Endothelial cell of umbilical vein (primary cell): ENCODE results near the gene TNKS1BP1. TPM values are rescaled to one million over a fixed set of nuclear protein-coding genes. Genes with fewer than 3 reads are reported as not detected.

ENCODE experiments used
- BruUV-seq: library from RNA; stranded (reverse); fragments of 400-500 nt; replicated peaks from 2 replicates; lab custom pipeline; 2021; lab: Mats Ljungman, UMichigan
- CTCF ChIA-PET: fragments of 300-600, 350-600 bp; sonication (Branson Sonifier 250); formaldehyde crosslinking; loops from one replicate; lab custom pipeline; 2021; ENCODE audit warnings: antibody characterized with exemption, inconsistent platforms; lab: Charles Lee
- POLR2A ChIA-PET: fragments of 300-600, 350-600 bp; sonication (Branson Sonifier 250); formaldehyde crosslinking; loops from one replicate; lab custom pipeline; 2021; ENCODE audit warnings: antibody characterized with exemption, inconsistent platforms; lab: Charles Lee
- DNase-seq: peaks from one replicate; pipeline ENCODE4 v3.0.0-alpha.2; 2011; ENCODE audit warnings: low read depth, low spot score
- FAIRE-seq: peaks from 2 replicates; lab custom pipeline; 2011; peaks lifted over from hg19 to GRCh38; lab: Jason Lieb, UNC
- H2AFZ ChIP-seq: 2 replicates; pipeline ENCODE4 v1.6.0; 2012; ENCODE audit warnings: low read depth, low read length, control low read depth, inconsistent platforms
- H3K27ac ChIP-seq: 2 replicates; pipeline ENCODE4 v1.5.1; 2011; ENCODE audit warnings: low read depth, mild to moderate bottlenecking, control low read depth, low read length, moderate library complexity; ENCODE audit not compliant: insufficient read depth
- H3K27me3 ChIP-seq, 2 experiments: 2 replicates each; pipeline versions ENCODE4 v1.6.0 to v1.6.1; 2011; ENCODE audit warnings: low read length in 2 of 2, mixed read lengths in 1 of 2; ENCODE audit not compliant: control insufficient read depth in 2 of 2, insufficient read depth in 2 of 2
- H3K36me3 ChIP-seq, 2 experiments: 2 replicates in 1 of 2; 3 replicates in 1 of 2; pipeline ENCODE4 v1.5.1; 2011; ENCODE audit warnings: low read length in 2 of 2, mild to moderate bottlenecking in 1 of 2, moderate library complexity in 1 of 2; ENCODE audit not compliant: control insufficient read depth in 2 of 2, insufficient read depth in 2 of 2; ENCODE audit errors: extremely low read depth in 1 of 2
- H3K4me1 ChIP-seq: 3 replicates; pipeline ENCODE4 v1.5.1; 2011; ENCODE audit warnings: mild to moderate bottlenecking, low read length; ENCODE audit not compliant: control insufficient read depth, insufficient read depth; ENCODE audit errors: extremely low read depth
- H3K4me2 ChIP-seq: 2 replicates; pipeline ENCODE4 v1.6.1; 2011; ENCODE audit warnings: low read length, control low read depth, mixed read lengths; ENCODE audit not compliant: insufficient read depth
- H3K4me3 ChIP-seq, 3 experiments: fragments of 200-600 bp in 1 of 3; sonication (generic), shearing (Covaris generic) in 1 of 3; replicated peaks in 1 of 3; 2 replicates each; pipeline ENCODE4 v1.5.1; 2011 to 2016; ENCODE audit warnings: control low read depth in 3 of 3, low read length in 3 of 3, mild to moderate bottlenecking in 2 of 3, inconsistent platforms in 1 of 3, low read depth in 1 of 3, moderate library complexity in 1 of 3; ENCODE audit not compliant: insufficient read depth in 1 of 3
- H3K79me2 ChIP-seq: 2 replicates; pipeline ENCODE4 v1.6.0; 2012; ENCODE audit warnings: low read length, inconsistent platforms; ENCODE audit not compliant: control insufficient read depth, insufficient read depth
- H3K9ac ChIP-seq: replicated peaks from 2 replicates; pipeline ENCODE3; 2011; ENCODE audit warnings: low read length, control low read depth; ENCODE audit not compliant: insufficient read depth; ENCODE audit errors: extremely low read depth
- H3K9me1 ChIP-seq: replicated peaks from 3 replicates; pipeline ENCODE4 v1.6.0; 2011; ENCODE audit warnings: mild to moderate bottlenecking, low read length; ENCODE audit not compliant: control insufficient read depth, insufficient read depth; ENCODE audit errors: extremely low read depth
- H3K9me3 ChIP-seq: replicated peaks from 2 replicates; pipeline ENCODE4 v1.5.1; 2012; ENCODE audit warnings: low read length, inconsistent platforms; ENCODE audit not compliant: control insufficient read depth, insufficient read depth
- H4K20me1 ChIP-seq: replicated peaks from 2 replicates; pipeline ENCODE3; 2011; ENCODE audit warnings: mild to moderate bottlenecking, low read length; ENCODE audit not compliant: control insufficient read depth, insufficient read depth; ENCODE audit errors: extremely low read depth
- EZH2 ChIP-seq: IDR thresholded peaks from 2 replicates; pipeline ENCODE4 v1.6.1; 2012; ENCODE audit warnings: borderline replicate concordance, low read depth, mild to moderate bottlenecking, moderate library complexity, low read length, inconsistent platforms; ENCODE audit not compliant: severe bottlenecking
- FOS ChIP-seq: IDR thresholded peaks from 2 replicates; pipeline ENCODE4 v1.6.1; 2011; ENCODE audit warnings: mild to moderate bottlenecking, low read length, moderate library complexity, borderline replicate concordance; ENCODE audit not compliant: insufficient read depth
- GATA2 ChIP-seq: IDR thresholded peaks from 2 replicates; pipeline ENCODE4 v1.7.0; 2011; ENCODE audit warnings: low read depth, mild to moderate bottlenecking, moderate library complexity, mixed read lengths, low read length; ENCODE audit not compliant: insufficient read length, insufficient read depth
- JUN ChIP-seq: IDR thresholded peaks from 2 replicates; pipeline ENCODE4 v1.6.1; 2011; ENCODE audit warnings: borderline replicate concordance, low read depth; ENCODE audit not compliant: insufficient read length, insufficient read depth
- MYC ChIP-seq: IDR thresholded peaks from one replicate; pipeline ENCODE4 v1.6.1; 2011; ENCODE audit warnings: mild to moderate bottlenecking, low read depth, low read length
- POLR2A ChIP-seq: IDR thresholded peaks from 2 replicates; pipeline ENCODE4 v1.6.1; 2012; ENCODE audit warnings: low read depth, mild to moderate bottlenecking, control low read depth, low read length
- POLR2AphosphoS5 ChIP-seq: IDR thresholded peaks from 2 replicates; pipeline ENCODE4 v1.6.1; 2012; ENCODE audit warnings: low read depth, mild to moderate bottlenecking, control low read depth, low read length, moderate library complexity; ENCODE audit not compliant: insufficient read depth
- dilution Hi-C: fragments of 300-500 bp; cut with MboI; formaldehyde crosslinking; loops from one replicate; pipeline ENCODE4 v1.15.0; 2019; ENCODE audit warnings: low sequenced_read_pairs; ENCODE audit not compliant: extremely low pct_ligation_motif_present
- intact Hi-C: fragments of 100-400 bp; cut with micrococcal nuclease; formaldehyde crosslinking; loops from one replicate; pipeline ENCODE4 v1.10.0; 2022
- polyA plus RNA-seq, 4 experiments: library from polyadenylated mRNA; depleted of rRNA in 3 of 4; stranded (reverse) in 3 of 4; unstranded in 1 of 4; fragments of >200 nt; gene quantifications; 2 replicates each; pipeline versions ENCODE4 v1.2.1 to v1.2.3, GENCODE V29; 2011 to 2012; ENCODE audit warnings: missing spikeins in 1 of 4
- total RNA-seq: library from RNA; stranded (reverse); gene quantifications from 2 replicates; pipeline ENCODE4 v1.2.3, GENCODE V29; 2021
- TF ChIP-seq, protein P1 (sequence below): IDR thresholded peaks from 2 replicates; pipeline ENCODE4 v1.6.1; 2011; ENCODE audit not compliant: insufficient read depth, insufficient read length
- TF ChIP-seq, protein P2 (sequence below), 2 donors: IDR thresholded peaks; 1 replicate in 1 of 2; 2 replicates in 1 of 2; pipeline ENCODE4 v1.5.1; 2011; ENCODE audit warnings: low read length in 2 of 2, mild to moderate bottlenecking in 2 of 2, moderate library complexity in 2 of 2, control low read depth in 1 of 2, inconsistent platforms in 1 of 2, low read depth in 1 of 2; ENCODE audit not compliant: insufficient read depth in 1 of 2; ENCODE audit errors: extremely low read depth in 1 of 2

The TNKS1BP1 gene
- total and polyA plus RNA-seq, 2 donors (not counting 3 experiments of a cell fraction or from before 2014, with no cell fraction given), result 54.6 to 111 TPM

DNA sequence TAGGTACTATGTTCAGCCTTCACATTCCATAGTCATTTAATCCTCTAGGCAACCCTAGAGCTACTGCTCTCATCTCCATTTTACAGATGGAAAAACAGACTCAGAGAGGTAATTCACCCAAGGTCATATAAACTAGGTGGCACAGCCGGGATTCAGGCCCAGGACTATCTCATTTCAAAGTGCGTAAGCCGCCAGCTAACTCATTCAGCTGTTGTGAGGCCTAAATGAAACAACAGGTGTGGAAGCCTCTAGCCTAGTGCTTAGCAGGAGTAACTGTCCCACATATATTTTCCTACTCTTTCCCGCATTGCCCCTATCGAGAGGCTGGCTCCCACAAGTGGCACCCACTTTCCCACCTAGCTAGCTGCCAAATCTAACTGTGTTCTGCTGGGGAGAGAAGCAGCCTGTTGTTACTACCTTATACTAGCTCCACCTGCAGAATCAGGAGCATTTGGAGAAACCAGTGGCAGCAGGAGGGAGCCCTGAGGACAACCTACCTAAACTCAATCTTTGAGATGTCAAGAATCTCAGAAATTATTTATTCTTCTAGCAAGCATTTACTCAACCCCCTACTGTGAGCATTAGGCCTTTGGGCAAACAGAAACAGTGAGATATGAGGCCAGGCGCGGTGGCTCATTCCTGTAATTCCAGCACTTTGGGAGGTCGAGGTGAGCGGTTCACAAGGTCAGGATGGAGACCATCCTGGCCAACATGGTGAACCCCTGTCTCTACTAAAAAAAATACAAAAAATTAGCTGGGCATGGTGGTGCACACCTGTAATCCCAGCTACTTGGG lies 35.3 kb upstream of the TNKS1BP1 start:
- Histone ChIP-seq H3K79me2 (no peaks in the 10 kb centered on the region), H3K27ac (no peak overlapping the region), H3K4me2 (no peak overlapping the region), H3K9ac (no peak overlapping the region), H3K4me3 (no peak overlapping the region), H3K36me3 (no peaks in the 10 kb centered on the region), H3K4me1 (no peaks in the 10 kb centered on the region), H3K27me3 (peaks cover 0 to 5% of the 10 kb centered on the region in 2 experiments), H4K20me1 (no peaks in the 10 kb centered on the region), H3K9me3 (no peaks in the 10 kb centered on the region), H2AFZ (no peak overlapping the region), H3K9me1 (no peaks in the 10 kb centered on the region)
- intact Hi-C loops (no loop called here), dilution Hi-C loops (no loop called here)
- CTCF ChIA-PET, result interaction anchor here (0.8 to 2.7 kb wide), 11 partner anchors 8 to 133 kb away, joined by 3 to 13 read pairs (median 4); partner anchors contain the start of gene RTN4RL2
- no peak for FAIRE-seq
- POLR2A ChIA-PET, result no interaction called here
- BruUV-seq, result no TSS peak
- TF ChIP-seq POLR2A, result no peak
- no peak for TF ChIP-seq POLR2AphosphoS5
- no peak for TF ChIP-seq EZH2
- TF ChIP-seq, protein P1, sequence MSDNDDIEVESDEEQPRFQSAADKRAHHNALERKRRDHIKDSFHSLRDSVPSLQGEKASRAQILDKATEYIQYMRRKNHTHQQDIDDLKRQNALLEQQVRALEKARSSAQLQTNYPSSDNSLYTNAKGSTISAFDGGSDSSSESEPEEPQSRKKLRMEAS, result no peak
- TF ChIP-seq, protein P2, sequence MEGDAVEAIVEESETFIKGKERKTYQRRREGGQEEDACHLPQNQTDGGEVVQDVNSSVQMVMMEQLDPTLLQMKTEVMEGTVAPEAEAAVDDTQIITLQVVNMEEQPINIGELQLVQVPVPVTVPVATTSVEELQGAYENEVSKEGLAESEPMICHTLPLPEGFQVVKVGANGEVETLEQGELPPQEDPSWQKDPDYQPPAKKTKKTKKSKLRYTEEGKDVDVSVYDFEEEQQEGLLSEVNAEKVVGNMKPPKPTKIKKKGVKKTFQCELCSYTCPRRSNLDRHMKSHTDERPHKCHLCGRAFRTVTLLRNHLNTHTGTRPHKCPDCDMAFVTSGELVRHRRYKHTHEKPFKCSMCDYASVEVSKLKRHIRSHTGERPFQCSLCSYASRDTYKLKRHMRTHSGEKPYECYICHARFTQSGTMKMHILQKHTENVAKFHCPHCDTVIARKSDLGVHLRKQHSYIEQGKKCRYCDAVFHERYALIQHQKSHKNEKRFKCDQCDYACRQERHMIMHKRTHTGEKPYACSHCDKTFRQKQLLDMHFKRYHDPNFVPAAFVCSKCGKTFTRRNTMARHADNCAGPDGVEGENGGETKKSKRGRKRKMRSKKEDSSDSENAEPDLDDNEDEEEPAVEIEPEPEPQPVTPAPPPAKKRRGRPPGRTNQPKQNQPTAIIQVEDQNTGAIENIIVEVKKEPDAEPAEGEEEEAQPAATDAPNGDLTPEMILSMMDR (IDR thresholded peaks at IDR 0.05; ENCODE audit: extremely low read depth in 1 of 2, insufficient read depth in 1 of 2, low read depth in 1 of 2, low read length in 2 of 2), result no peak
- no peak for TF ChIP-seq JUN
- no peak for TF ChIP-seq FOS
- no peak for TF ChIP-seq GATA2
- TF ChIP-seq MYC, result no peak
- no peak for DNase-seq
